T47D (cell line): ENCODE results near the gene ANKRD35.
"Not testable (repeated sequence)": the region's sequence is repeated elsewhere in the genome, so short reads cannot be mapped to it uniquely, and the experiment has no call there.

Experiments used
- DNase-seq, 2 experiments: peaks; one replicate each; pipeline versions ENCODE4 v3.0.0 to v3.0.0-alpha.2; 2011 to 2012; ENCODE audit warnings: low read depth in 1 of 2, low spot score in 1 of 2
- JUND ChIP-seq: IDR thresholded peaks from 2 replicates; pipeline ENCODE4 v1.6.1; 2012; ENCODE audit warnings: low read depth
- in situ Hi-C: cut with HindIII; loops from 2 replicates; pipeline ENCODE4 v1.10.0; 2016; ENCODE audit warnings: low sequenced_read_pairs, low pct_unique_long_range_greater_than_20kb

The ANKRD35 gene, protein sequence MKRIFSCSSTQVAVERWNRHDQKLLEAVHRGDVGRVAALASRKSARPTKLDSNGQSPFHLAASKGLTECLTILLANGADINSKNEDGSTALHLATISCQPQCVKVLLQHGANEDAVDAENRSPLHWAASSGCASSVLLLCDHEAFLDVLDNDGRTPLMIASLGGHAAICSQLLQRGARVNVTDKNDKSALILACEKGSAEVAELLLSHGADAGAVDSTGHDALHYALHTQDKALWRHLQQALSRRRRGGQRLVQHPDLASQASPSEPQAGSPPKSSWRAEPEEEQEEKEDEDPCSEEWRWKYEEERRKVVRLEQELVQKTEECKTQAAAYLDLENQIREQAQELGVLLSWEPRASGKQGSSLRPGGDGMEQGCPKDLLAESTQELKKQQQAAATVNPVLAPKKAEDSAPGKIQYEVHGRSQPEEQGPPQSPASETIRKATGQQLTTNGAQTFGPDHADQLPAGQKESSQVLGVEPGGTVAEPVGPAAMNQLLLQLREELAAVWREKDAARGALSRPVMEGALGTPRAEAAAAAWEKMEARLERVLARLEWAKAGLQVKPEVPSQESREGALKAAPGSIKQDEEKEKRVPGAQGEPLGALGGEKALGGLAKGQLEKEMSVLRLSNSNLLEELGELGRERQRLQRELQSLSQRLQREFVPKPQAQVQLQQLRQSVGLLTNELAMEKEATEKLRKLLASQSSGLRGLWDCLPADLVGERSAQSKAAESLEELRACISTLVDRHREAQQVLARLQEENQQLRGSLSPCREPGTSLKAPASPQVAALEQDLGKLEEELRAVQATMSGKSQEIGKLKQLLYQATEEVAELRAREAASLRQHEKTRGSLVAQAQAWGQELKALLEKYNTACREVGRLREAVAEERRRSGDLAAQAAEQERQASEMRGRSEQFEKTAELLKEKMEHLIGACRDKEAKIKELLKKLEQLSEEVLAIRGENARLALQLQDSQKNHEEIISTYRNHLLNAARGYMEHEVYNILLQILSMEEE

DNA sequence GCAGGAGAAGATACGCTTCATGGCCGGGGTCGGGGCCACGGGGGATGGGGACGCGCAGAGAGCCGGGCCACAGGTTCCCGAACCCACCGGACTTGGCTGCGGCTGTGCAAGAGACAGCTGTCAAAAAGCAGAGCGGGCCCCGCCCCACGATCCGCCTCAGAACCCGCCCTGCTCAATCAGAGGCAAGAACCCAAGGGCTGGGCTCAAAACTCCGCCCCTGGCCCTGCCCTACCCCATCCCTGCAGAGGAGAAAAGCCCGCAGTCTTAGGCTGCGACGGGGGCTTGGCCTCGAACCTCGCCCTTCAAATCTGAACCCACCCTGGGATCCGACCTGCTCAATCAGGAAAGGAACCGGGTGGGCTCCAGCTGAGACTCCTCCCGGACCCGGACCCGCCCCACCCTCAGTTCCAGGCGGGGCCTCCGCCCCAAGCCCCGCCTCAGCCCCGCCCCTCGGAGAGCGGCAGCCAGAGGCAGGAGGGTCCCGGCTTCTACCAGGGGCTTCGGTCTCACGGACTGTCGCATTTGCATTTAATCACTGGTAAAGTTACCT, at the start of gene ANKRD35:
Gene ANKRD35, minus strand, starts transcription at position 129 of the 550 bp plus-strand sequence. Its CDS starts 108 bp downstream, at position 21.
- no peak for TF ChIP-seq JUND
- peak; percentile 85 to 97 for DNase-seq
- in situ Hi-C loops: no loop called here

DNA sequence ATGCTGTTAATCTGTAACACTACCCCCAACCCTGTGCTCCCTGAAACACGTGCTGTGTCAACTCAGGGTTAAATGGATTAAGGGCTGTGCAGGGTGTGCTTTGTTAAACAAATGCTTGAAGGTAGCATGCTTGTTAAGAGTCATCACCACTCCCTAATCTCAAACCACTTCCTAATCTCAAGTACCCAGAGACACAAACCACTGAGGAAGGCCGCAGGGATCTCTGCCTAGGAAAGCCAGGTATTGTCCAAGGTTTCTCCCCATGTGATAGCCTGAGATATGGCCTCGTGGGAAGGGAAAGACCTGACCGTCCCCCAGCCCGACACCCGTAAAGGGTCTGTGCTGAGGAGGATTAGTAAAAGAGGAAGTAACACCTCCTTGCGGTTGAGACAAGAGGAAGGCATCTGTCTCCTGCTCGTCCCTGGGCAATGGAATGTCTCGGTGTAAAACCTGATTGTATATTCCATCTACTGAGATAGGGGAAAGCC, 46.9 kb upstream of the ANKRD35 start:
- in situ Hi-C loops, DNase-seq: not testable (repeated sequence)

DNA sequence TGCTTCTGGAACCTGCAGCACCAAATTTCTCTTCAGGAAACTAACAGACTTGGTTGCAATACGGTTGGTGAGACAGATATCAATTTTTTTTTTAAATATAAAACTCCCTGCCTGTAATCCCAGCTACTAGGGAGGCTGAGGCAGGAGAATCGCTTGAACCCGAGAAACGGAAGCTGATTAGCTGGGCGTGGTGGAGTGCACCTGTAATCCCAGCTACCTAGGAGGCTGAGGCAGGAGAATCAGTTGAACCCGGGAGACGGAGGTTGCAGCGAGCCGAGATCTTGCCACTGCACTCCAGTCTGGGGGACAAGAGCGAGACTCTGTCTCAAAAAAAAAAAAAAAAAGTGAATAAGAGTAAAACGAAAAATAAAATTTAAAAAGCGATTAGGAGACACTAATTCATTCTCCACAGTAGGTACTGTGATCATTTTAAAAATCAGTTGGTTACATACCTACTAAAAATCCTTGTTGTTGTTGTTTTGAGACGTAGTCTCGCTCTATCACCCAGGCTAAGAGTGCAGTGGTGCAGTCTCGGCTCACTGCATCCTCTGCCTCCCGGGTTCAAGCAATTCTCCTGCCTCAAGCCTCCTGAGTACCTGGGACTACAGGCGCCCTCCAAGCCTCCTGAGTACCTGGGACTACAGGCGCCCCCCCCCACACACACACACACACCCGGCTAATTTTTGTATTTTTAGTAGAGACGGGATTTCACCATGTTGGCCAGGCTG, 42.4 kb upstream of the ANKRD35 start:
- DNase-seq: no peak
- TF ChIP-seq JUND: no peak
- in situ Hi-C loops: no loop called here

DNA sequence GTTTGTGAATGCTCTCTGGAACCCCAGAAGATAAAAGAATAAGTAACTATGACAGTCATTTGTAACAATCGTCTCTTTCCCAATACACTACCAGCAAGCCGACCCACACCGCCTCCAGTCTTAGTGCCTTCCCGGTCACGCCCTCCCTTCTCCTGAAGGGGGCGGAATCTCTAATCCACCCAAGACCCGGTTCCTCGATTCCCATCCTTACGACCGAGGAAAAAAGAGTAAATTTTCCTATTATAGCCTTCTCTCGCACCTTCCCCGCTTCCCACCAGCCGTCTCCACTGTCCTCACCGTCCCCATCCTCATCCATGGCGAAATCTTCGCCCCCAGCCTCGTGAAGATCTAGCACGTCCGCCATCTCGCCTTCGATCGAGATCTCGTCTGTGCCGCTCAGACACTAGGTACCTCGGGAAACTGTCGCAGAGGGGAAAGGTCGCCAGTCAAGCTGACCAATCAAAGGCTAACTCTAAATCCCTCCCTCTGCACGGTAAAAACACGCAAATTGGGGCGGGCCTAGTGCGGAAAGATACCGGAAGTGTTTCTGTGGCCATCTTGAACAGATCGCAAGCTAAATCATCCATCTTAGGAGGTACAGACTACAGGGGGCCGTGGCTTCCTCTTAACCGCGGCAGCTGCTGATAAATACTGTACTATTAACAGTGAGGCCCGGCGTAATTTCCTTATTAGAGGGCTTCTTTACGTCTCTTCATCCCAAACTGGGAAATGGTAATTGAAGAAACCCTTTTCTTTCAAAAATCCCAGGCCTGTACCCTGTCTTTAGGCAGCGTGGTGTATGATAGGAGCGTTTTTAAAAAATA, 41.6 kb upstream of the ANKRD35 start, which contains the start of gene RBM8A:
Gene RBM8A, minus strand, starts transcription at position 422 of the 824 bp plus-strand sequence. Its CDS starts 58 bp downstream, at position 364.
- no peak for TF ChIP-seq JUND
- DNase-seq: peak; percentile 65 to 100
- in situ Hi-C loops: no loop called here

DNA sequence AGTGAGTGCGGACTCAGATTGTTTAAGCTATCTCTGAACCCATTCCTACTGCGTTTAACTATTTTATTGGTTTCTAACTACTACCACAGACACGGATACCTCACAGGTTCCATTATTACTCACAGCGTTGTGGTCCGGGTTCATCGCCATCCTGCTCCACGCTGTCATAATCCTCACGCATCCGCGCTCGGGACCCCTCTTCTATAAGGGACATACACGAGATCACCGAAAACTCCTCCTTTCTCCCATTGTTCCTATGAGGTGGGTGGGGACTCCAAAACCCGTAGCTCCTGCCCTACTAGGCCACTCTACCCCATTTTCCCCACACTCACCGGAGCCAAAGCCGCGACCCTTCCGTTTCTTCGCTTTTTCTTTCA, 41.0 kb upstream of the ANKRD35 start:
- in situ Hi-C loops: no loop called here
- no peak for TF ChIP-seq JUND

DNA sequence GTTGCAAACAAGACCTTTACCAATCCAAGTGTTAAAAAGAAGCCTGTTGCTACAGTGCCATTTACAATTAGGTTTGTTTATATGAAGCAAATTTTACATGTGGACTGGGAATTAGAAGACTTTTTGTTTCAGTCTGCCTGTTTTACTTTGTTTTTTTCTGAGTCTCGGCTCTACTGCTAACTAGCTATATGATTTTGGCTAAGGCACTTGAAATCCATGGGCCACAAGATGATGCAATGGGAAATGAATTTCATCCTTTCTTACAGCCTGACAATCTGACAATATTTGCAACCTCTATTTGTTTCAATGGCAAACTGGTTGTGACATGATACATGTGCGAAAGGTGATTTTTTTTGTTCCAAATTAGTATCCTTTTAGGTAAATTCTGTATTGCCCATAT, 36.6 kb upstream of the ANKRD35 start:
- DNase-seq: no peak
- no peak for TF ChIP-seq JUND
- in situ Hi-C loops: no loop called here

More for the DNA sequence above, 41.0 kb upstream of the ANKRD35 start:
- DNase-seq: no peak

DNA sequence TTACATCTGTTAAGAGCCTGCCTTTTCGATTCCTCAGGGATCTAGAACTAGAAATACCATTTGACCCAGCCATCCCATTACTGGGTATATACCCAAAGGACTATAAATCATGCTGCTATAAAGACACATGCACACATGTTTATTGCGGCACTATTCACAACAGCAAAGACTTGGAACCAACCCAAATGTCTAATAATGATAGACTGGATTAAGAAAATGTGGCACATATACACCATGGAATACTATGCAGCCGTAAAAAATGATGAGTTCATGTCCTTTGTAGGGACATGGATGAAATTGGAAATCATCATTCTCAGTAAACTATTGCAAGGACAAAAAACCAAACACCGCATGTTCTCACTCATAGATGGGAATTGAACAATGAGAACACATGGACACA, 34.6 kb upstream of the ANKRD35 start:
- DNase-seq, in situ Hi-C loops: not testable (repeated sequence)

DNA sequence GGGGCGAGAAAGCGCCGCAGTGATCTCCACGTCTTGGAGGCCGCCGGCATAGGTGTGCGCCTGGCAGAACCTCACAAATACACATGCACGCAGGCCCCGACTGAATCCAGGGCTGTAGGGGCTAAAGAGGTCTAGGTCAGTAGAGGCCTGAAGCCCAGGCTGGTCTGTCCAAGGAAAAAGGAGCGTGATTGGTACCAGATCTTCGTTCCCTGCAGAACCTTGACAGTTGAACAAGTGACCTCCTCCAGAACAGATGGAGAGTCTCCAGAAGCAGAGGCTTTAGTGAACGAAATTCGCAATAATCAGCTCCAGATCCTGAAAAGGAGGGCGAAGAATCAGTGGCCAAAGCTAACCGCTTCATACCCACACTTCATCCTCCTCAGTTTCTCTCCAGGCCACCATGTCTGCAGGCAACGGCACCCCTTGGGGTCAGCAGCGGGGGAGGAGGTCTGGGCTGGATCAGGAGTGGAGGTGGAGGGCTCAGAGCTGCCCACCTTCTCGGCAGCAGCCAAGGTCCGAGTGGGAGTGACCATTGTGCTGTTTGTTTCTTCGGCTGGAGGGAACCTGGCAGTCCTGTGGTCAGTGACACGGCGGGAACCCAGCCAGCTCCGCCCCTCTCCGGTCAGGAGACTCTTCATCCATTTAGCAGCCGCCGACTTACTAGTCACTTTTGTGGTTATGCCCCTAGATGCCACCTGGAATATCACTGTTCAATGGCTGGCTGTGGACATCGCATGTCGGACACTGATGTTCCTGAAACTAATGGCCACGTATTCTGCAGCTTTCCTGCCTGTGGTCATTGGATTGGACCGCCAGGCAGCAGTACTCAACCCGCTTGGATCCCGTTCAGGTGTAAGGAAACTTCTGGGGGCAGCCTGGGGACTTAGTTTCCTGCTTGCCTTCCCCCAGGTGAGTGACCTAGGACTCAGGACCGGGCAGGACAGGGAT, 33.6 kb upstream of the ANKRD35 start:
- DNase-seq: peak; percentile 77
- in situ Hi-C loops: no loop called here
- no peak for TF ChIP-seq JUND

DNA sequence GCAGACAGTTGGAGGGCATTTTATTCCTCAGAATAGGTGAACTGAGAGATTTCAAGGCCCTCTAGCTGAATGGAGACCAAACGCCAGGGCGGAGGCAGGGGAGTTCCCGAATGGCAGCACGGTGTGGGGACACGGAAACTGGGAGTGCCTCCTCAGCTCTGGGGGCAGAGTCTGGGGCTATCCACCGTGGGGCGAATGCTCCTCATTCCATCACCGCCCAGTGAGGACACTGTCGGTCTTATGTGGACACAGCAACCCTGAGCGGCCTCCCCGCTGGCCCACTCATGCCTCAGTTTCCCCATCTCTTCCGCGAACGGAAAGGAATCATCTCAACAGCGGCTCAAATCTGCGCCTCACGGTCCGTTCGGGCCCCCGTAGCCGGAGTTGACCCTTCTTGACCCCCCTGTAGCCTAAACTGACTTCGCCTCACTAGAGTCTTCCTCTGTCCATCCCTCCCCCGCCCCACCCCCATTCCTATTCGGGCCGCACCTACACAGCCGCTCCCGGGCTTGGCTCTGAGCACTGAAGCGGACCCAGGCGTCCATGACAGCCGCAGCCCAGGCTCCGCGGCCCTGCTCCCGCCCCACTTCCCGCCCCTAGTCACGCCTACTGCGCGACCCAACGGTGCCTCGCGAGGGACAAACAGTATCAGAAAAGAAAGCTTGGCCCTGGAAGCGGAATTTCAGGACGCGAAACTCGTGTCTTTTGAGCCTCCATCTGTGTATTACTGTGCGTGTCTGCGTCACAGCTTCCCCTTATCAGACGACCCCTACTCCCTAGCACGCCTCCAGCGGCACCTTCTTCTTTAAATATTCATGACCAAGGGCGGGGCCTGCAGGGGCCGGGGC, 32.7 kb upstream of the ANKRD35 start, which contains the start of gene PEX11B:
Gene PEX11B, minus strand, starts transcription at position 574 of the 848 bp plus-strand sequence. Its CDS starts 29 bp downstream, at position 545.
- TF ChIP-seq JUND: no peak
- DNase-seq: peak; percentile 79 to 94
- in situ Hi-C loops: no loop called here

DNA sequence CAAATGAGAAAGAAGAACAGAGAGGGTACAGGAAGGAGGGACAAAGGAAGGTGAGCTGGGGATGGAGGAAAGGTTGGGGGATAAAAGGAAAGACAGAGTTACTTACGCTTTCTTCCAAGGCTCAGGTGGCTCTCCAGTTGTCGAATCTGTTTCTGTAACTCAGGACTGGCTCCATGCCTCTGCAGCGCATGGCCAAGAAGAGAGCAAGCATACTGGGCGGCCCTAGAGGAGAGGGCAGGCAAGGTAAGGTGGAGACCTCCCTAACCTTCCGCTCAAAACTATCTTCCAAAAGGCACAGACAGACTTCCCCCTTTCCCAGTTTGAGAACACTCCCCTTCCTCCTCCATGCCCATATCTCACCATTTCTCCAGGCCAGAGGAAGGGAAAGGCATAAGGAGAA, 31.9 kb upstream of the ANKRD35 start:
- no peak for DNase-seq
- in situ Hi-C loops: no loop called here
- TF ChIP-seq JUND: no peak
